Ectodermal cell (in vitro differentiated cells): ENCODE data around the gene DHFR2. TPM values are rescaled to one million over a fixed set of nuclear protein-coding genes. Genes with fewer than 3 reads are reported as not detected.
A peak's percentile ranks its signal among the peaks of the same experiment; 100 is the strongest.
"Not testable (repeated sequence)": the region's sequence is repeated elsewhere in the genome, so short reads cannot be mapped to it uniquely, and the experiment has no call there.

Source experiments
- H3K27ac ChIP-seq: 2 replicates; pipeline ENCODE4 v1.7.0; 2013; ENCODE audit warnings: mild to moderate bottlenecking, low read depth, low read length; ENCODE audit not compliant: insufficient read depth, poor library complexity, severe bottlenecking
- H3K27me3 ChIP-seq: 2 replicates; pipeline ENCODE4 v1.7.0; 2013; ENCODE audit warnings: mild to moderate bottlenecking, low read length; ENCODE audit not compliant: insufficient read depth, control insufficient read depth, poor library complexity, severe bottlenecking
- H3K36me3 ChIP-seq: one replicate; pipeline ENCODE4 v1.7.0; 2013; ENCODE audit warnings: low read length; ENCODE audit not compliant: control insufficient read depth, insufficient read depth
- H3K4me1 ChIP-seq: one replicate; pipeline ENCODE4 v1.7.0; 2013; ENCODE audit warnings: low read length; ENCODE audit not compliant: control insufficient read depth, insufficient read depth
- H3K4me3 ChIP-seq: 2 replicates; pipeline ENCODE4 v1.7.0; 2013; ENCODE audit warnings: low read depth, low read length, control low read depth; ENCODE audit not compliant: insufficient read depth
- H3K9me3 ChIP-seq: 2 replicates; pipeline ENCODE4 v1.7.0; 2013; ENCODE audit warnings: mild to moderate bottlenecking, low read length, moderate library complexity; ENCODE audit not compliant: control insufficient read depth
- WGBS, 2 experiments: methylation state at CpG; one replicate each; pipeline ENCODE4 v1.1.7; 2013; ENCODE audit warnings: missing lambda C conversion rate in 2 of 2; 5-methylcytosine and 5-hydroxymethylcytosine counted together
- polyA plus RNA-seq, 4 experiments: library from polyadenylated mRNA; stranded (reverse); fragments of 50-300 nt; gene quantifications; one replicate each; pipeline ENCODE4 v1.2.3, GENCODE V29; 2013

Gene DHFR2
- polyA plus RNA-seq (2013, experiment 1 of 4): 8.6 TPM
- 9.9 TPM for polyA plus RNA-seq (2013, experiment 2 of 4)
- polyA plus RNA-seq (2013, experiment 3 of 4): 7.6 TPM
- polyA plus RNA-seq (2013, experiment 4 of 4): 8.3 TPM

GRCh38 chr3:94062513-94063404, at the start of gene DHFR2, which contains the start of gene NSUN3:
DHFR2 (minus strand) TSS chr3:94062916; CDS start chr3:94061511, 1,405 bp downstream.
NSUN3 (plus strand) TSS chr3:94063061; CDS start chr3:94063127, 66 bp downstream.
- Histone ChIP-seq H3K27ac (peak within 1 kb of the TSS; percentile 97), H3K9me3 (no peaks in the 10 kb centered on the region), H3K4me1 (peaks cover 11% of the 10 kb centered on the region), H3K36me3 (peaks cover 4% of the 10 kb centered on the region), H3K4me3 (peak within 1 kb of the TSS; percentile 91), H3K27me3 (no peaks in the 10 kb centered on the region)
- WGBS, 2 experiments: 0 to 1% methylated on average over 52 of the region's 52 CpGs

DNA sequence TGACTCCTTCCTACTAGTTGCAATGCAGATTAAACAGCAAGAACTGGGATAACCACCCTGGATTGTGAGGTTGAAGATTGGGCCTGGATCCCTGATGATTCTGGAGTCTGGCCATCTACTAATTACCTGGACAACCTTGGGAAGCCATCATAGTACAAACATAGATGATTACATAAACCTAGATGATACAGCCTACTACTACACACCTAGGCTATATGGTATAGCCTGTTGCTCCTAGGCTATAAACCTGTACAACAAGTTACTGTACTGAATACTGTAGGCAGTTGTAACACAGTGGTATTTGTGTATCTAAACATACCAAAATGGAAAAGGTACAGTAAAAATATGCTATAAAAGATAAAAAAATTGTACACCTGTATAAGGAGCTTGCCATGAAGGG, 48.1 kb upstream of the DHFR2 start:
- H3K4me1 ChIP-seq: no peaks in the 10 kb centered on the region
- H3K9me3 ChIP-seq: no peaks in the 10 kb centered on the region
- H3K27me3 ChIP-seq: no peaks in the 10 kb centered on the region
- H3K36me3 ChIP-seq: peaks cover 4% of the 10 kb centered on the region
- H3K27ac ChIP-seq: no peak overlapping the region
- H3K4me3 ChIP-seq: no peak overlapping the region

- not testable (repeated sequence) for H3K36me3 ChIP-seq, H3K4me3 ChIP-seq, H3K4me1 ChIP-seq, H3K9me3 ChIP-seq, H3K27me3 ChIP-seq, H3K27ac ChIP-seq
Observed at GRCh38 chr3:94110232-94110631, 47.5 kb upstream of the DHFR2 start.

DNA sequence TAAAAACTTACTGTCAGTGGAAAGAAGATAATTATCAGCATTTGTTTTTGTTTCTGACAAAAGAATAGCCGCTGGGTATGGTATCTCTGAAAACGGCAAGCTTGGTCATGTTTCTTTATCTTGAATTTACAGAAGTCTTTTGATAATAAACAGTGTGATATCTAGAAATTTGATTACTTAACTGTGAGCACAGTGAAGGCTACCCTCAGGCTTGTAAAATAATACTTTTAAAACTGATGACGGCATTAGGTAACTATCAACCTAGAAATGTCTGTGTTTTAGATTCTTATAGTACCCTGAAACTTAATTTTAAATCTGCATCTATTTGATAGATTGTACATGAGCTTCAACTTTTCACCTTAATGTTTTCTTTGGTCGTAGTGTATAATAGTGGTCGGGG, 43.6 kb upstream of the DHFR2 start:
- Histone ChIP-seq H3K4me1 (no peaks in the 10 kb centered on the region), H3K4me3 (no peak overlapping the region), H3K36me3 (no peaks in the 10 kb centered on the region), H3K27me3 (no peaks in the 10 kb centered on the region), H3K27ac (no peak overlapping the region), H3K9me3 (no peaks in the 10 kb centered on the region)
- WGBS, 2 experiments: 96 to 97% methylated on average over 5 of the region's 5 CpGs

DNA sequence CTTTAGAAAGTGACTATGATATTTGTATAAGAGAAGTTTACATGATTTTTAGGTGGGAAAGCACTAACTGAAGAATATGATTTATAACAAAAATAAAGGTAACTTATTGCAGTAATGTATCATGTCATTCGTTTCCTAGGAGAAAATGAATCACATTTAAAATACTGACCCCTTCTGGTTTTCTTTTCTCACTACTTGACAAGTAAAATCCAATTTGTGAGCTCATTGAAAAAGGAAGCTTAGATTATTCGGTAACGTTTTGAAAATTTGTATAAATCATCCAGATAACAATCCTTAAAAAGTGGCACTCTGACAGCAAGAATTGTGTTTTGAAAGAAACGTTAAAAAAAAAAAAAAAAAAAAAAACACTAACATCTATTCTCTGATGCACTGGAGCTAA, 39.1 kb upstream of the DHFR2 start:
- Histone ChIP-seq H3K27me3 (no peaks in the 10 kb centered on the region), H3K9me3 (no peaks in the 10 kb centered on the region), H3K36me3 (no peaks in the 10 kb centered on the region), H3K27ac (no peak overlapping the region), H3K4me1 (no peaks in the 10 kb centered on the region), H3K4me3 (no peak overlapping the region)
- 92 to 93% methylated on average over 3 of the region's 4 CpGs for WGBS, 2 experiments

GRCh38 chr3:94099311-94099710, 36.6 kb upstream of the DHFR2 start:
- Histone ChIP-seq H3K36me3 (no peaks in the 10 kb centered on the region), H3K9me3 (no peaks in the 10 kb centered on the region), H3K27ac (no peak overlapping the region), H3K4me3 (no peak overlapping the region), H3K27me3 (no peaks in the 10 kb centered on the region), H3K4me1 (no peaks in the 10 kb centered on the region)
- WGBS, 2 experiments: 86 to 100% methylated on average over 1 of the region's 1 CpG

GRCh38 chr3:94098452-94098851, 35.7 kb upstream of the DHFR2 start:
- WGBS, 2 experiments: 88 to 95% methylated on average over 3 of the region's 3 CpGs
- Histone ChIP-seq H3K27ac (no peak overlapping the region), H3K4me3 (no peak overlapping the region), H3K4me1 (no peaks in the 10 kb centered on the region), H3K27me3 (no peaks in the 10 kb centered on the region), H3K36me3 (no peaks in the 10 kb centered on the region), H3K9me3 (no peaks in the 10 kb centered on the region)

DNA sequence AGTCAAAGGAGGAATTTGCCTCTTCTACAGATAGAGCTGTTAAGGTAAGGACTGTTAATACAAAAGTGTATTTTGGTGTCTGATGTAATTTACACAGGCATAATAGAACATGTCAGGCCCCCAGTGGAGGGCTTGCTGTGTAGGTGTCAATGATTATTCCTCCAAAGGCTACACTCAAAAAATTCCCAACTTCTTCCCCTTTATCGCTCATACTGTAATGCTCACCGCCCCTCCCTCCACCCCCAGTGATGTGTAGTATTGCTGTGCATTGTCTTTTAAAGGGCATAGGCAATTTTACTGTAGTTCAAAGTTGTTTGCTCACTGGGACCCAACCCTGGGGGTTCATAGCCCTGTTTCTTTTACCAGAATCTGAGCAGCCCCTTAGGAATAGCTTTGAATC, 32.4 kb upstream of the DHFR2 start:
- H3K27me3 ChIP-seq: no peaks in the 10 kb centered on the region
- H3K36me3 ChIP-seq: no peaks in the 10 kb centered on the region
- H3K4me3 ChIP-seq: no peak overlapping the region
- no peak overlapping the region for H3K27ac ChIP-seq
- 88% methylated on average over 2 of the region's 2 CpGs; no CpG with 5 or more reads in 1 of the 2 experiments for WGBS, 2 experiments
- H3K4me1 ChIP-seq: no peaks in the 10 kb centered on the region
- no peaks in the 10 kb centered on the region for H3K9me3 ChIP-seq

DNA sequence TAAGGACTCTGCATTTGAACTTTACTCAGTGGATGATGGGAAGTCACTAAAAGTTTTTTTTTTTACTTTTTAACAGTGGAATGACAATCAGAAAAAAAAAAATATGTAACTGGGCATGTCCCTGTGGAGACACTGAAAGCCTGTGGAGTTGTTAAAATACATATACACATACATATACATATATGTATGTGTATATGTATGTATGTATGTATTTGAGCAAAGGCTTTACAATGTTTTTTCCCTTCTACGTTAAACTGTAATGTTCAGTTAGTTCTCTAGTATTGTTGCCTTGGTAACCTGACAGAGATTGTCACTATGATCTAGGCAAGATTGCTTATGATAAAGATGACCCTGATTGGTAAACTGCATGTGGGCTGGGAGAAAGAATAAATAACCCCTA, 30.4 kb upstream of the DHFR2 start:
- WGBS, 2 experiments: 94 to 100% methylated on average over 1 of the region's 1 CpG
- H3K9me3 ChIP-seq: no peaks in the 10 kb centered on the region
- H3K27ac ChIP-seq: no peak overlapping the region
- H3K27me3 ChIP-seq: no peaks in the 10 kb centered on the region
- H3K36me3 ChIP-seq: no peaks in the 10 kb centered on the region
- no peak overlapping the region for H3K4me3 ChIP-seq
- no peaks in the 10 kb centered on the region for H3K4me1 ChIP-seq

GRCh38 chr3:94092086-94092485, 29.4 kb upstream of the DHFR2 start:
- Histone ChIP-seq H3K27me3 (no peaks in the 10 kb centered on the region), H3K4me1 (no peaks in the 10 kb centered on the region), H3K4me3 (no peak overlapping the region), H3K9me3 (no peaks in the 10 kb centered on the region), H3K36me3 (no peaks in the 10 kb centered on the region), H3K27ac (no peak overlapping the region)
- WGBS, 2 experiments: 87 to 100% methylated on average over 1 of the region's 1 CpG
